ENCODE data around the gene TOMM6. TPM values are rescaled to one million over a fixed set of nuclear protein-coding genes. Genes with fewer than 3 reads are reported as not detected.
A peak's percentile ranks its signal among the peaks of the same experiment; 100 is the strongest.
"Not testable (repeated sequence)": the region's sequence is repeated elsewhere in the genome, so short reads cannot be mapped to it uniquely, and the experiment has no call there.

Gene TOMM6
- total RNA-seq, 1 donor from 2014 or later: 46.5 TPM

- DNase-seq: no peak
Observed at GRCh38 chr6:41785689-41786450, 1.6 kb upstream of the TOMM6 start.

- DNase-seq: peak; percentile 60
Observed at GRCh38 chr6:41786451-41787218, 859 bp upstream of the TOMM6 start.

GRCh38 chr6:41789390-41789724, 1.9 kb downstream of the TOMM6 start:
- no peak for DNase-seq

- DNase-seq: no peak
Observed at GRCh38 chr6:41790045-41790444, 2.6 kb downstream of the TOMM6 start.

GRCh38 chr6:41791305-41791704, 3.8 kb downstream of the TOMM6 start:
- no peak for DNase-seq

GRCh38 chr6:41791984-41792383, 4.5 kb downstream of the TOMM6 start:
- DNase-seq: no peak

- DNase-seq: no peak
Observed at GRCh38 chr6:41796474-41796873, 9.0 kb downstream of the TOMM6 start.

- DNase-seq: no peak
Observed at GRCh38 chr6:41798901-41799558, 11.5 kb downstream of the TOMM6 start.

- no peak for DNase-seq
Observed at GRCh38 chr6:41799559-41799911, 12.0 kb downstream of the TOMM6 start.

GRCh38 chr6:41801380-41801779, 13.9 kb downstream of the TOMM6 start:
- no peak for DNase-seq

GRCh38 chr6:41805830-41806774, 18.6 kb downstream of the TOMM6 start:
- no peak for DNase-seq

- DNase-seq: no peak
Observed at GRCh38 chr6:41811095-41811494, 23.6 kb downstream of the TOMM6 start.

GRCh38 chr6:41811946-41812345, 24.5 kb downstream of the TOMM6 start:
- DNase-seq: not testable (repeated sequence)

- DNase-seq: no peak
Observed at GRCh38 chr6:41813469-41813868, 26.0 kb downstream of the TOMM6 start.

- DNase-seq: no peak
Observed at GRCh38 chr6:41813956-41814355, 26.5 kb downstream of the TOMM6 start.

- DNase-seq: no peak
Observed at GRCh38 chr6:41814629-41815028, 27.1 kb downstream of the TOMM6 start.

GRCh38 chr6:41815587-41815986, 28.1 kb downstream of the TOMM6 start:
- DNase-seq: no peak

- no peak for DNase-seq
Observed at GRCh38 chr6:41818271-41819054, 31.0 kb downstream of the TOMM6 start.

- DNase-seq: no peak
Observed at GRCh38 chr6:41821266-41821665, 33.8 kb downstream of the TOMM6 start.

GRCh38 chr6:41822021-41822420, 34.5 kb downstream of the TOMM6 start:
- no peak for DNase-seq

GRCh38 chr6:41823178-41823577, 35.7 kb downstream of the TOMM6 start:
- no peak for DNase-seq
